ENCODE measurements around the gene DPP6.

DNA sequence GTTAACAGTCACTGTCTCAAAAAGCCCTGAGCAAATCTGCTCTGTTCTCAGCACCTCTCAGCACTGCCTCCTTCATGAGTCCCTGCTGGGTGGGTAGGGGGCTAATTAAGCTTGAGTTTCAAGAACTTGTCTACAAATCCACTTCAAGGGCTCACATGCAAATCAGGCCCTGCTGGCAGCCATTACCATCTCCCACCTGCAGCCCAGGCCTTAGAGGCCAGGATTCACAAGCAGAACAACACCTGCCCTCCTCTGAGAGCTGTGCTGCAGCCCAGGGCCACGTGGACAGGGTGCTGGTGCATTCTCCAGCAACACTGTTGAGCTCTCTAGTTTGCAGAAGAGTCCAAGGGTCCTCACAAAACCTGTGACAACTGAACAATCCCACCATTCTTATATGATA is 119.2 kb downstream of the DPP6 start:
- TF ChIP-seq, protein P1, sequence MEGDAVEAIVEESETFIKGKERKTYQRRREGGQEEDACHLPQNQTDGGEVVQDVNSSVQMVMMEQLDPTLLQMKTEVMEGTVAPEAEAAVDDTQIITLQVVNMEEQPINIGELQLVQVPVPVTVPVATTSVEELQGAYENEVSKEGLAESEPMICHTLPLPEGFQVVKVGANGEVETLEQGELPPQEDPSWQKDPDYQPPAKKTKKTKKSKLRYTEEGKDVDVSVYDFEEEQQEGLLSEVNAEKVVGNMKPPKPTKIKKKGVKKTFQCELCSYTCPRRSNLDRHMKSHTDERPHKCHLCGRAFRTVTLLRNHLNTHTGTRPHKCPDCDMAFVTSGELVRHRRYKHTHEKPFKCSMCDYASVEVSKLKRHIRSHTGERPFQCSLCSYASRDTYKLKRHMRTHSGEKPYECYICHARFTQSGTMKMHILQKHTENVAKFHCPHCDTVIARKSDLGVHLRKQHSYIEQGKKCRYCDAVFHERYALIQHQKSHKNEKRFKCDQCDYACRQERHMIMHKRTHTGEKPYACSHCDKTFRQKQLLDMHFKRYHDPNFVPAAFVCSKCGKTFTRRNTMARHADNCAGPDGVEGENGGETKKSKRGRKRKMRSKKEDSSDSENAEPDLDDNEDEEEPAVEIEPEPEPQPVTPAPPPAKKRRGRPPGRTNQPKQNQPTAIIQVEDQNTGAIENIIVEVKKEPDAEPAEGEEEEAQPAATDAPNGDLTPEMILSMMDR (IDR thresholded peaks at IDR 0.05; ENCODE audit: poor library complexity) = no peak
- TF ChIP-seq EZH2 (IDR thresholded peaks at IDR 0.05; ENCODE audit: borderline replicate concordance) = no peak
